ENCODE measurements around the gene C11orf58. TPM values are rescaled to one million over a fixed set of nuclear protein-coding genes. Genes with fewer than 3 reads are reported as not detected.
A peak's percentile ranks its signal among the peaks of the same experiment; 100 is the strongest.

C11orf58 gene
- total RNA-seq, 1 experiment from 2014 or later: 157 TPM

GRCh38 chr11:16806791-16807190 lies 68.3 kb downstream of the C11orf58 start:
- intact Hi-C loops (cut with micrococcal nuclease; ENCODE audit: unreplicated experiment): no loop called here
- H3K36me3 Mint-ChIP-seq (ENCODE audit: insufficient read depth, unreplicated experiment): peaks cover 54% of the 10 kb centered on the region
- no peaks in the 10 kb centered on the region for H3K9me3 Mint-ChIP-seq (ENCODE audit: low read depth, unreplicated experiment)
- H3K4me1 Mint-ChIP-seq (ENCODE audit: low read depth, unreplicated experiment): peaks cover 37% of the 10 kb centered on the region
- H3K4me3 Mint-ChIP-seq (ENCODE audit: low read depth, unreplicated experiment): no peak overlapping the region
- CTCF ChIA-PET: interaction anchor here (1.0 kb wide), 1 partner anchor 15 kb away, joined by 3 read pairs; no protein-coding TSS in a partner anchor
- H3K27ac Mint-ChIP-seq (ENCODE audit: unreplicated experiment): no peak overlapping the region
- DNase-seq: no peak
- no TSS peak for BruUV-seq (replicated peaks)
- H3K27me3 Mint-ChIP-seq (ENCODE audit: unreplicated experiment): no peaks in the 10 kb centered on the region
- no peak for TF ChIP-seq CTCF (IDR thresholded peaks at IDR 0.05; ENCODE audit: unreplicated experiment)

GRCh38 chr11:16807306-16807705 lies 68.9 kb downstream of the C11orf58 start:
- DNase-seq: no peak
- H3K27me3 Mint-ChIP-seq (ENCODE audit: unreplicated experiment): no peaks in the 10 kb centered on the region
- H3K9me3 Mint-ChIP-seq (ENCODE audit: low read depth, unreplicated experiment): no peaks in the 10 kb centered on the region
- peak overlapping the region; percentile 33 for H3K27ac Mint-ChIP-seq (ENCODE audit: unreplicated experiment)
- intact Hi-C loops (cut with micrococcal nuclease; ENCODE audit: unreplicated experiment): no loop called here
- peaks cover 57% of the 10 kb centered on the region for H3K36me3 Mint-ChIP-seq (ENCODE audit: insufficient read depth, unreplicated experiment)
- CTCF ChIA-PET: no interaction called here
- TF ChIP-seq CTCF (IDR thresholded peaks at IDR 0.05; ENCODE audit: unreplicated experiment): no peak
- BruUV-seq (replicated peaks): no TSS peak
- H3K4me1 Mint-ChIP-seq (ENCODE audit: low read depth, unreplicated experiment): peaks cover 37% of the 10 kb centered on the region
- no peak overlapping the region for H3K4me3 Mint-ChIP-seq (ENCODE audit: low read depth, unreplicated experiment)

All from Calu3 (cell line).